ENCODE measurements around the gene UAP1. TPM values are rescaled to one million over a fixed set of nuclear protein-coding genes. Genes with fewer than 3 reads are reported as not detected.

Gene UAP1
- total and polyA plus RNA-seq, 2 experiments from 2014 or later: 406 to 534 TPM

GRCh38 chr1:162609306-162609705 is 47.8 kb downstream of the UAP1 start:
- TF ChIP-seq EZH2phosphoT487 (IDR thresholded peaks at IDR 0.05; ENCODE audit: insufficient read depth, low read depth) (no peak), EZH2 (IDR thresholded peaks at IDR 0.05; ENCODE audit: insufficient read depth, poor library complexity, severe bottlenecking) (no peak)
- Histone ChIP-seq H3K9ac (no peak overlapping the region), H3K4me1 (ENCODE audit: insufficient read depth) (peaks cover 37% of the 10 kb centered on the region), H3K4me2 (ENCODE audit: unreplicated experiment) (no peak overlapping the region), H3K9me2 (ENCODE audit: insufficient read depth) (no peaks in the 10 kb centered on the region), H3K27me3 (replicated peaks; ENCODE audit: insufficient read depth) (no peaks in the 10 kb centered on the region), H3K9me3 (ENCODE audit: low read depth) (no peaks in the 10 kb centered on the region), H2AFZ (no peak overlapping the region), H3K4me3 (no peak overlapping the region), H3K79me2 (ENCODE audit: insufficient read depth) (no peaks in the 10 kb centered on the region), H3K27ac (peak overlapping the region; percentile 20), H4K20me1 (ENCODE audit: insufficient read depth) (no peaks in the 10 kb centered on the region), H3F3A (ENCODE audit: insufficient read depth) (peaks cover 86% of the 10 kb centered on the region), H3K36me3 (ENCODE audit: low read depth) (peaks cover 26% of the 10 kb centered on the region)
- 25 to 31% methylated on average over 2 of the region's 2 CpGs for WGBS, 2 experiments (ENCODE audit: low coverage in 1 of 2, low lambda C conversion rate in 2 of 2, missing lambda C conversion rate in 2 of 2)
- in situ Hi-C loops (cut with MboI): no loop called here
- DNase-seq: peak; percentile 53

- H3K4me3 ChIP-seq: no peak overlapping the region
- peaks cover 18% of the 10 kb centered on the region for H3K36me3 ChIP-seq (ENCODE audit: low read depth)
- peak overlapping the region; percentile 10; the same call in 1 of the 2 replicates for H3K9ac ChIP-seq
- peak; percentile 80 for DNase-seq
- peaks cover 23% of the 10 kb centered on the region for H3K4me1 ChIP-seq (ENCODE audit: insufficient read depth)
- no peaks in the 10 kb centered on the region for H3K9me2 ChIP-seq (ENCODE audit: insufficient read depth)
- no peaks in the 10 kb centered on the region for H4K20me1 ChIP-seq (ENCODE audit: insufficient read depth)
- peak overlapping the region; percentile 27 for H3K4me2 ChIP-seq (ENCODE audit: unreplicated experiment)
- no peaks in the 10 kb centered on the region for H3K79me2 ChIP-seq (ENCODE audit: insufficient read depth)
- no peak overlapping the region for H2AFZ ChIP-seq
- WGBS, 2 experiments (ENCODE audit: low coverage in 1 of 2, low lambda C conversion rate in 2 of 2, missing lambda C conversion rate in 2 of 2): 17 to 20% methylated on average over 8 of the region's 8 CpGs
- H3F3A ChIP-seq (ENCODE audit: insufficient read depth): peaks cover 54% of the 10 kb centered on the region
- H3K9me3 ChIP-seq (ENCODE audit: low read depth): no peaks in the 10 kb centered on the region
- in situ Hi-C loops (cut with MboI): loop anchor here (10.0 kb wide), 1 partner anchor 152 kb away; no protein-coding TSS in a partner anchor
- no peaks in the 10 kb centered on the region for H3K27me3 ChIP-seq (replicated peaks; ENCODE audit: insufficient read depth)
- no peak for TF ChIP-seq EZH2 (IDR thresholded peaks at IDR 0.05; ENCODE audit: insufficient read depth, poor library complexity, severe bottlenecking)
- TF ChIP-seq EZH2phosphoT487 (IDR thresholded peaks at IDR 0.05; ENCODE audit: insufficient read depth, low read depth): no peak
- H3K27ac ChIP-seq: peak overlapping the region; percentile 45
Observed at GRCh38 chr1:162612606-162613400, 51.3 kb downstream of the UAP1 start.

DNA sequence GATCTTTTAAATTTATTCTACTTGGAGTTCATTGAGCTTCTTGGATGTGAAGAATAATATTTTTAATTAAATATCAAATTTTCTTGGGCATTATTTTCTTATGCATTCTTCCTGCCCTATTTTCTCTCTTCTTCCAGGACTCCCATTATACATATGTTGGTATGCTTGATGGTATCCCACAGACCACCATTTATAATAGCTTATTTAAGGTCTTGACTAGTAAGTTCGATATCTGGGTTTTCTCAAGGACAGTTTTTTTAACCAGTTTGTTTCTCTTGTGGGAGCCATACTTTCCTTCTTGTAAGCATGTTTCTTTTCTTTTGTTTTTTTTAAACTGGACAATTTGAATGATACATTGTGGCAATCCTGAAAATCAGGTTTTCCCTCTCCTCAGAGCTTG is 55.3 kb downstream of the UAP1 start:
- H3K4me3 ChIP-seq: no peak overlapping the region
- H3K27ac ChIP-seq: no peak overlapping the region
- no peak overlapping the region for H3K4me2 ChIP-seq (ENCODE audit: unreplicated experiment)
- H3K36me3 ChIP-seq (ENCODE audit: low read depth): peaks cover 10% of the 10 kb centered on the region
- no peaks in the 10 kb centered on the region for H3K9me3 ChIP-seq (ENCODE audit: low read depth)
- in situ Hi-C loops (cut with MboI): loop anchor here (10.0 kb wide), 1 partner anchor 148 kb away; no protein-coding TSS in a partner anchor
- H3K27me3 ChIP-seq (replicated peaks; ENCODE audit: insufficient read depth): no peaks in the 10 kb centered on the region
- DNase-seq: no peak
- 94 to 100% methylated on average over 1 of the region's 1 CpG for WGBS, 2 experiments (ENCODE audit: low coverage in 1 of 2, low lambda C conversion rate in 2 of 2, missing lambda C conversion rate in 2 of 2)
- H3K4me1 ChIP-seq (ENCODE audit: insufficient read depth): peaks cover 18% of the 10 kb centered on the region
- H3K9ac ChIP-seq: no peak overlapping the region
- no peaks in the 10 kb centered on the region for H4K20me1 ChIP-seq (ENCODE audit: insufficient read depth)
- no peak overlapping the region for H2AFZ ChIP-seq
- peaks cover 25% of the 10 kb centered on the region for H3F3A ChIP-seq (ENCODE audit: insufficient read depth)
- H3K9me2 ChIP-seq (ENCODE audit: insufficient read depth): no peaks in the 10 kb centered on the region
- H3K79me2 ChIP-seq (ENCODE audit: insufficient read depth): no peaks in the 10 kb centered on the region
- TF ChIP-seq EZH2phosphoT487 (IDR thresholded peaks at IDR 0.05; ENCODE audit: insufficient read depth, low read depth) (no peak), EZH2 (IDR thresholded peaks at IDR 0.05; ENCODE audit: insufficient read depth, poor library complexity, severe bottlenecking) (no peak)

GRCh38 chr1:162617513-162617912 is 56.0 kb downstream of the UAP1 start:
- Histone ChIP-seq H2AFZ (no peak overlapping the region), H3K4me1 (ENCODE audit: insufficient read depth) (peaks cover 11% of the 10 kb centered on the region), H3K36me3 (ENCODE audit: low read depth) (peaks cover 10% of the 10 kb centered on the region), H3K27ac (no peak overlapping the region), H3K9ac (no peak overlapping the region), H3K9me3 (ENCODE audit: low read depth) (no peaks in the 10 kb centered on the region), H3K9me2 (ENCODE audit: insufficient read depth) (no peaks in the 10 kb centered on the region), H3K79me2 (ENCODE audit: insufficient read depth) (no peaks in the 10 kb centered on the region), H3K4me3 (no peak overlapping the region), H3K27me3 (replicated peaks; ENCODE audit: insufficient read depth) (no peaks in the 10 kb centered on the region), H3F3A (ENCODE audit: insufficient read depth) (peaks cover 18% of the 10 kb centered on the region), H3K4me2 (ENCODE audit: unreplicated experiment) (no peak overlapping the region), H4K20me1 (ENCODE audit: insufficient read depth) (no peaks in the 10 kb centered on the region)
- DNase-seq: no peak
- WGBS, 2 experiments (ENCODE audit: low coverage in 1 of 2, low lambda C conversion rate in 2 of 2, missing lambda C conversion rate in 2 of 2): 86 to 88% methylated on average over 1 of the region's 1 CpG
- in situ Hi-C loops (cut with MboI): loop anchor here (10.0 kb wide), 1 partner anchor 147 kb away; no protein-coding TSS in a partner anchor
- no peak for TF ChIP-seq EZH2phosphoT487 (IDR thresholded peaks at IDR 0.05; ENCODE audit: insufficient read depth, low read depth)
- TF ChIP-seq EZH2 (IDR thresholded peaks at IDR 0.05; ENCODE audit: insufficient read depth, poor library complexity, severe bottlenecking): no peak

Measured in GM23248 (cell line).